Vagina (tissue), 2 donors: ENCODE measurements around the gene PTPRD. TPM values are rescaled to one million over a fixed set of nuclear protein-coding genes. Genes with fewer than 3 reads are reported as not detected.

Experiments used
- DNase-seq, 2 donors: peaks; one replicate each; pipeline ENCODE4 v3.0.0-alpha.2; 2017; ENCODE audit errors: extremely low spot score in 2 of 2
- H3K27ac ChIP-seq: fragments of 200-600 bp; sonication (generic); one replicate; pipeline ENCODE4 v1.5.1; 2019
- H3K27me3 ChIP-seq: fragments of 200-600 bp; sonication (generic); one replicate; pipeline ENCODE4 v1.5.1; 2019
- H3K36me3 ChIP-seq, 2 donors: fragments of 200-600 bp; sonication (generic); one replicate each; pipeline ENCODE4 v1.5.1; 2017 to 2019
- H3K4me1 ChIP-seq: fragments of 200-600 bp; sonication (generic); one replicate; pipeline ENCODE4 v1.5.1; 2019
- H3K4me3 ChIP-seq, 2 donors: fragments of 200-600 bp; sonication (generic); 1 replicate in 1 of 2; 2 replicates in 1 of 2; pipeline ENCODE4 v1.5.1; 2016 to 2019
- H3K9me3 ChIP-seq: fragments of 200-600 bp; sonication (generic); one replicate; pipeline ENCODE4 v1.5.1; 2019
- CTCF ChIP-seq, 3 experiments: fragments of 450-650 bp in 2 of 3; fragments of 200-600 bp in 1 of 3; sonication (generic) in 1 of 3; IDR thresholded peaks; one replicate each; pipeline ENCODE4 v1.5.1; 2017 to 2019; ENCODE audit warnings: antibody characterized with exemption in 3 of 3, mild to moderate bottlenecking in 2 of 3, moderate library complexity in 2 of 3
- POLR2A ChIP-seq, 2 donors: fragments of 450-650 bp; IDR thresholded peaks; one replicate each; pipeline ENCODE4 v1.6.1; 2017; ENCODE audit warnings: antibody characterized with exemption in 2 of 2, mild to moderate bottlenecking in 2 of 2, moderate library complexity in 2 of 2
- POLR2AphosphoS5 ChIP-seq, 2 donors: sonication (generic); formaldehyde crosslinking; IDR thresholded peaks; one replicate each; pipeline ENCODE4 v1.9.0; 2017; ENCODE audit warnings: antibody characterized with exemption in 2 of 2, mild to moderate bottlenecking in 2 of 2, low read depth in 1 of 2; ENCODE audit not compliant: insufficient read depth in 1 of 2
- intact Hi-C: fragments of 100-400 bp; cut with DNase I; formaldehyde crosslinking; loops from one replicate; pipeline ENCODE4 v1.15.1; 2023
- total RNA-seq: library from RNA; depleted of rRNA; stranded (reverse); fragments of >200 nt; gene quantifications from one replicate; pipeline ENCODE4 v1.2.3, GENCODE V29; 2016

PTPRD gene
- total RNA-seq, 1 donor from 2014 or later: 10.3 TPM

GRCh38 chr9:9499546-9499945, 1113.3 kb downstream of the PTPRD start:
- H3K4me1 ChIP-seq: no peaks in the 10 kb centered on the region
- no peaks in the 10 kb centered on the region for H3K9me3 ChIP-seq
- H3K27me3 ChIP-seq: no peaks in the 10 kb centered on the region
- H3K27ac ChIP-seq: no peak overlapping the region
- H3K36me3 ChIP-seq: no peaks in the 10 kb centered on the region
- intact Hi-C loops: no loop called here
- no peak overlapping the region for H3K4me3 ChIP-seq
- no peak for TF ChIP-seq CTCF (IDR thresholded peaks at IDR 0.05)
- no peak for TF ChIP-seq POLR2AphosphoS5 (IDR thresholded peaks at IDR 0.05; ENCODE audit: insufficient read depth in 1 of 2, low read depth in 1 of 2)
- TF ChIP-seq POLR2A (IDR thresholded peaks at IDR 0.05): no peak
- DNase-seq: no peak

GRCh38 chr9:9498846-9499245, 1114.0 kb downstream of the PTPRD start:
- DNase-seq: no peak
- TF ChIP-seq POLR2AphosphoS5 (IDR thresholded peaks at IDR 0.05; ENCODE audit: insufficient read depth in 1 of 2, low read depth in 1 of 2) (no peak), CTCF (IDR thresholded peaks at IDR 0.05) (no peak), POLR2A (IDR thresholded peaks at IDR 0.05) (no peak)
- no peak overlapping the region for H3K27ac ChIP-seq
- intact Hi-C loops: no loop called here
- no peaks in the 10 kb centered on the region for H3K36me3 ChIP-seq
- H3K27me3 ChIP-seq: no peaks in the 10 kb centered on the region
- no peaks in the 10 kb centered on the region for H3K4me1 ChIP-seq
- no peak overlapping the region for H3K4me3 ChIP-seq
- H3K9me3 ChIP-seq: no peaks in the 10 kb centered on the region

GRCh38 chr9:9498128-9498527, 1114.7 kb downstream of the PTPRD start:
- TF ChIP-seq POLR2AphosphoS5 (IDR thresholded peaks at IDR 0.05; ENCODE audit: insufficient read depth in 1 of 2, low read depth in 1 of 2) (no peak), POLR2A (IDR thresholded peaks at IDR 0.05) (no peak), CTCF (IDR thresholded peaks at IDR 0.05) (no peak)
- no peaks in the 10 kb centered on the region for H3K9me3 ChIP-seq
- intact Hi-C loops: no loop called here
- DNase-seq: no peak
- H3K36me3 ChIP-seq: no peaks in the 10 kb centered on the region
- H3K4me3 ChIP-seq: no peak overlapping the region
- no peak overlapping the region for H3K27ac ChIP-seq
- no peaks in the 10 kb centered on the region for H3K27me3 ChIP-seq
- no peaks in the 10 kb centered on the region for H3K4me1 ChIP-seq

- Histone ChIP-seq H3K9me3 (no peaks in the 10 kb centered on the region), H3K4me3 (no peak overlapping the region), H3K27ac (no peak overlapping the region), H3K27me3 (no peaks in the 10 kb centered on the region), H3K36me3 (no peaks in the 10 kb centered on the region), H3K4me1 (no peaks in the 10 kb centered on the region)
- no peak for TF ChIP-seq POLR2A (IDR thresholded peaks at IDR 0.05)
- no peak for TF ChIP-seq POLR2AphosphoS5 (IDR thresholded peaks at IDR 0.05; ENCODE audit: insufficient read depth in 1 of 2, low read depth in 1 of 2)
- DNase-seq: no peak
- intact Hi-C loops: no loop called here
Observed at GRCh38 chr9:9494336-9494735, 1118.5 kb downstream of the PTPRD start.

- Histone ChIP-seq H3K9me3 (no peaks in the 10 kb centered on the region), H3K4me1 (no peaks in the 10 kb centered on the region), H3K27me3 (no peaks in the 10 kb centered on the region), H3K4me3 (no peak overlapping the region), H3K36me3 (no peaks in the 10 kb centered on the region), H3K27ac (no peak overlapping the region)
- DNase-seq: no peak
- no peak for TF ChIP-seq POLR2AphosphoS5 (IDR thresholded peaks at IDR 0.05; ENCODE audit: insufficient read depth in 1 of 2, low read depth in 1 of 2)
- no peak for TF ChIP-seq CTCF (IDR thresholded peaks at IDR 0.05)
- TF ChIP-seq POLR2A (IDR thresholded peaks at IDR 0.05): no peak
- intact Hi-C loops: no loop called here
Observed at GRCh38 chr9:9492506-9492905, 1120.3 kb downstream of the PTPRD start.
